ENCODE data around the gene EHBP1. TPM values are rescaled to one million over a fixed set of nuclear protein-coding genes. Genes with fewer than 3 reads are reported as not detected.

The EHBP1 gene
- total RNA-seq, 1 donor from 2014 or later = 80.9 TPM

DNA sequence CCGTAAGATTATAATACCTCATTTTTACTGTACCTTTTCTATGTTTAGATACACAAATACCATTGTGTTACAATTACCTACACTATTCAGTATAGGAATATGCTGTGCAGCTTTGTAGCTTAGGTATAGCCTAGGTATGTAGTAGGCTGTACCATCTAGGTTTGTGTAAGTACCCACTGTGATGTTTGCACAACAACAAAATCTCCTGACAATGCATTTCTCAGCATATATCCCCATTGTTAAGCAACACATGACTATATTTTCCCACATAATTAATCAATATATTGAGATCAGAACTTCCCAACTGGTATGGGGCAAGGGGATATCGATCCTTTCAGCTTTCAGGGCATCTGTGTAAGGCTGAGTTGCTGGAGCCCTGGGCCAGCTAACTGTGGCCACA lies 238.8 kb downstream of the EHBP1 start:
- DNase-seq (ENCODE audit: low spot score) = no peak

GRCh38 chr2:62947403-62947802 lies 241.9 kb downstream of the EHBP1 start:
- DNase-seq (ENCODE audit: low spot score) = no peak

- DNase-seq (ENCODE audit: low spot score) = no peak
Observed at GRCh38 chr2:62956651-62957050, 251.1 kb downstream of the EHBP1 start.

DNA sequence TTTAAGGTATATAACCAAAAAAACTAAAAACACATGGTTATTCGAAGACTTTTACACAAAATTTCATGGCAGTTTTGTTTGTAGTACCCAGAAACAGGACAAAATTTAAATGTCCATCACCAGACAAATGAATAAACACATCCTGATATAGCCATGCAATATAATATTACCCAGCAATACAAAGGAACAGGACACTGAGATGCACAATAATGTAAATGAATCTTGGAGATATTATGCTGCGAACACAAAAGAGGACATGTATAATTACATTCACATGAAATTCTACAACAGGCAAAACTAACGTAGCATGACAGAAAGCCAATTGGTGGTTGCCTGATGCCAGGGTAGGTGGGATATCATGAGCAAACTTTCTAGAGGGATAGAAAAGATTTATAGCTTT lies 252.7 kb downstream of the EHBP1 start:
- no peak for DNase-seq (ENCODE audit: low spot score)

DNA sequence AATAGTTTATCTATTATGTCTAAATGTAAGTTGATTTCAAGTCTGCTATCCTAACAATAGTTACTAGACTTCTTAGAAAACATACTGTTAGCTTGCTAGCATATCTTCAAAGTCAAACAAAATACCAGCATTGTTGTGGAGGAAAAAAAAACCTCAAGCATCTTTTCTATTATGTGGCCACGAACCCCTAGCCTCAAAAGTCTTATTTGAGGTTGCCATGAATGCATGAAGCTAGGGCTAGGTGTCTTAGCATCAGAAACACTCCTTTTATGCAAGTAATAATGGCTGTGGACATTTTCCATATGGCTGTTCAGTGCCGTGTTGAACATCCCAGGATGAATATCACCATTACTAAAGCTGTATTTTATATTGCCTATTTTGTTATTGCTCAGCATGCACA lies 258.5 kb downstream of the EHBP1 start:
- DNase-seq (ENCODE audit: low spot score) = no peak

DNA sequence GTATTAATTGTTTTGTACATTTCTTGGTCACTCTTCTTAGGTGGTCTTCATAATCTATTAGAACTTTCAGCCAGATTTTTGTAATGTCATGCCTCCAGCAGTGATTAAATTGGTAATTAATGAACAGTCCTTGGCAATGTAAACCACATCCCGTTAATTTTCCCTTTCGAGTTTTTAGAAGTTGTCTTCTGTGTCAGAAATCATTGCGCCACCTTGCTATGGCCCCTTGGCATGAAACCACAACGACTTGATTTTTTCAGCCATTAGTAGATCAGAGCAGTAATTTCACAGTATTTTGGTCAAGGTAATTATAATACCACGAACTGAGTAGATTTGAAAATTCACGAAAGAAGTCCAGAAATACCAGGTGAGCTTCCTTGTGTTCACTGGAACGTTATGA lies 259.2 kb downstream of the EHBP1 start:
- no peak for DNase-seq (ENCODE audit: low spot score)

- no peak for DNase-seq (ENCODE audit: low spot score)
Observed at GRCh38 chr2:62966991-62967390, 261.5 kb downstream of the EHBP1 start.

DNA sequence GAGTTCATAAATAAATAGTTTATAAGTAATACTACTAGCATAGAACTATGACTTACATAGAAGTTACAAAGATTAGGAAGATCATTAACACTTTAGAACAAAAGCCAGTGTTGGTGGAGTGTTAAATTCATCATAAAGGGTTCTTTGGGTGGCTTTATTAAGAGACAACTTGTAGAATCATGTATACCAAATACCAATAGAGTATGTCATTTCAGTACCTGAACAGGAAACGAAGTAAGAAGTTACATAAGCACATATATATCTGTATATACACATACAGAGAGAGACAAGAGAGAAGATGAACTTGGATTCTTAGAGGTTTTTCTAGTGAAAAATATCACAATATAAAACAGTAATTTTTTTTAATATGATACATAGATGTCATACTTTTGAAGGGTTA lies 262.7 kb downstream of the EHBP1 start:
- no peak for DNase-seq (ENCODE audit: low spot score)

GRCh38 chr2:62968668-62969067 lies 263.2 kb downstream of the EHBP1 start:
- DNase-seq (ENCODE audit: low spot score) = no peak

DNA sequence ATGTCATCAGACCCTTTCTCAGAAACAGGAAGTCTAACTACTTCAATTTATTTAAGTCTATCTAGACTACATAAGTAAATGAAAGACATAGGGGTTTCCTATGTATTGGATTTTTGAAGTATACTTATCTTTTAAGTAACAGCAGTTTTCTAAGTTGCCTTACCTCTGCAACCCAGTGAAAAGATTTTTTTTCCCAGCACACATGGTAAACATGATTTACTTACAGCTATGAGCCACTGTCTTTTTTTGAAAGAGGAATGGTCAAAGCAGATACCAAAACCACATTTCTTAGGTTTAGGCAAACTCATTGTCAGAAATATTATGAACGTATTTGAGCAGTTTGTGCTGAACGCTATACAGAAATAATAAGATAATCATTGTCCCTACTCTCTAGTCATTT lies 266.4 kb downstream of the EHBP1 start:
- DNase-seq (ENCODE audit: low spot score) = no peak

DNA sequence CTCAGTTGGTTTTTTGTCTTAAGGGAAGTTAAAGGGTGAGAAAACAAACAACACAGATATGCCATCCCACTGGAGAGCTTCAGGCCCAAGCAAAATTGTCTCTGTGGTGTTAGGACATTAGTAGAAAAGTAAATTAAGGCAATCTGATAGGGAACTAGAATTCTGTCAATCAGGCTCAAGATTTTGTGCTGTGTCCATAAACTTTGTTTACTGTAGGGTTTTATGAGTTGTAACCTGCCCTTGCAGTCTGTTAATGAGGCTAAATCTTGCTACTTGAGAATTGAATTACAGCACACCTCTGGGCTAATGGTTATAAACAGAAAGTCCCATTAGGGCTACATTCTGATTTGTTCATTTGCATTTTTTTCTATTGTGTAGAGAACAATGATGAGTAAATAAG lies 267.1 kb downstream of the EHBP1 start:
- DNase-seq (ENCODE audit: low spot score) = no peak

- no peak for DNase-seq (ENCODE audit: low spot score)
Observed at GRCh38 chr2:62974999-62975398, 269.5 kb downstream of the EHBP1 start.

DNA sequence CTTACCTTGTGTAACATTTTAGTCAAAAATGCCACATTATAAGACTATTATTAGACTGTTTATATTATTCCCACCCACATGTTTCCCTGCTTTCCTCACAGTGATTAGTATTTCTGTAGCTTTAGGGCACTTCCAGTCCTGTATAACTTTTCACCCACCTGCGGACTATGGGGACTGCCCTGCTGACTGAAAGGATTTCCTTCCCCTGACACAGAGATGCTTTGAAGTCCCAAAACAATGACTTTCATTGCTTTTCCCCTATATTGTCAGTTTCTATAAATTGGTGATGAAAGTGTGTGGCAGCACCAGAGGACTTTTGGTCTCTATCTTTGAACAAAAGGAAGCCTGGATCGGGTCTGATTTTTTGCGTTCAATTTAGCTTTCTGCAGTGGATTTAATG lies 286.1 kb downstream of the EHBP1 start:
- no peak for DNase-seq (ENCODE audit: low spot score)

DNA sequence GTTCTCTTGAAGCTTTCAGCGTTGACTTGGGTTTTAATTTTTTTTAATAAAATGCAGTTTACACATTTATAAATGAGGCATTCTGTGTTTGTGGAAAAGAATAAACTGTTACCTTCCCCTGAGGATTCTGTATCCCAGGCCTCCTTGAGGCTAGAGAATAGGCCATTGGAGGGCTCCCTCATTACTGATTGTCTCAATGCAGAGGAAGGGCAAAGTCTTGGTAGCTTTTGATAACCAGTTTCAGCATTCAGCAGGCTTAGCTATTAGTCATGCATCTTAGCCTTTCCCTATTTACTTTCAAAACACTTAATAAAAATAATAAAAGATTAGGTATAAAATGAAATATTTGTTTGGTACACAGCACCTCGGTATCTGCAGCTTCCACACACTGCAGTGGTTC lies 287.0 kb downstream of the EHBP1 start:
- no peak for DNase-seq (ENCODE audit: low spot score)

DNA sequence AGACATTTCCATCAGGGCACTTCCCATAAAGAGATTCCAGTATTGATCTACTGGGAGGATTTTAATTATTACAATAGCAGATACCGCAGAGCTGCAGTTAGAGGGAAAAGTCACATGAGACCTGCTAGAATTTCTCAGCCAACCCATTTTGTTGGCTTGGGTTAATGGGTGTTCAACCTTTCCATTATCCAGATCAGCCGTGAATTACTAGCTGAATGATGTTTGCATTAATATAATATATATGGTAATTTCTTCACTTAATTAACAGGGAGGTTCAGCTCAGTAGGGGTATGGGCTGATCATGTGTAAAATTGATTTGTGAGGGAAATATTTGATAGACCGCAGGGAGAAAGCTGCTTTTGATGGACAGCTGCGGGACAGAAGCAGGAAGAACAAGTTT lies 288.7 kb downstream of the EHBP1 start:
- no peak for DNase-seq (ENCODE audit: low spot score)

GRCh38 chr2:62996534-62997186 lies 291.1 kb downstream of the EHBP1 start:
- no peak for DNase-seq (ENCODE audit: low spot score)

- no peak for DNase-seq (ENCODE audit: low spot score)
Observed at GRCh38 chr2:62998949-62999348, 293.4 kb downstream of the EHBP1 start.

- DNase-seq (ENCODE audit: low spot score) = no peak
Observed at GRCh38 chr2:62999905-63000304, 294.4 kb downstream of the EHBP1 start.

- peak; percentile 7 for DNase-seq (ENCODE audit: low spot score)
Observed at GRCh38 chr2:63000801-63001200, 295.3 kb downstream of the EHBP1 start.

DNA sequence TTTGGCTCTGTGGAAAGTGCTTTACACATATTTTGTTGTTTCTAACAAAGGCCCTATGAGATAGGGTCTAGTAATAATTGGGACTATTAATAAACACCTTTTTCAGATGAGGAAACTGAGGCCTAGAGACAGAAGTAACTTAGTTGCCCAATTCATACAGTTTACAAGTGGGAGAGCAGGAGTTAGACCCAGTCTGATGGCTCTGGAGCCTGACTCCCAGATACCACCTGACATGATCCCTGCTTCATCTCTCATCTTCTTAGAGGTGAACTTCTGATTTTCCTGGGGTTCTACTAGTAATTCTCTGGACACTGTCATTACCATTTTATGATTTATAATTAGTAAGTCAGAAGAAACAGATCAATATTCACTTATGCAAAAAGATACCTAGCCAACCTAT lies 296.1 kb downstream of the EHBP1 start:
- DNase-seq (ENCODE audit: low spot score) = no peak

DNA sequence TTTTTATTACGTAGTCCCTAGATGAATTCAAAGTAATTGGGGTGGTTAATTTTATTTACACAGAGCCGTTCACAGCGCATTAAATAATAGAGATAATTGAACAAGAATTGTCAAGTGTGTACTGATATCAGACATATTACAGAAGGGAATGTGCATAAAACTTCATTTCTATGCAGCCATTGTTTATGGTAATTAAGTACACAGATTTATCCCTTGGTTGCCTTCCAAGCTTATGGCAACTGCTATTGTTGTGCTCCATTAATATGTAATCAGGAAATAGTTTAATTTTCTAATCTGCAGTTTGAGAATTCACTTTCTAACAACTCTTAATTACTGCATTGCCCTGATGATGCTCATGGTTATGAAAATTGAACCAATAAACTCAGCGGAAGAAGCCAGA lies 297.8 kb downstream of the EHBP1 start:
- no peak for DNase-seq (ENCODE audit: low spot score)

DNA sequence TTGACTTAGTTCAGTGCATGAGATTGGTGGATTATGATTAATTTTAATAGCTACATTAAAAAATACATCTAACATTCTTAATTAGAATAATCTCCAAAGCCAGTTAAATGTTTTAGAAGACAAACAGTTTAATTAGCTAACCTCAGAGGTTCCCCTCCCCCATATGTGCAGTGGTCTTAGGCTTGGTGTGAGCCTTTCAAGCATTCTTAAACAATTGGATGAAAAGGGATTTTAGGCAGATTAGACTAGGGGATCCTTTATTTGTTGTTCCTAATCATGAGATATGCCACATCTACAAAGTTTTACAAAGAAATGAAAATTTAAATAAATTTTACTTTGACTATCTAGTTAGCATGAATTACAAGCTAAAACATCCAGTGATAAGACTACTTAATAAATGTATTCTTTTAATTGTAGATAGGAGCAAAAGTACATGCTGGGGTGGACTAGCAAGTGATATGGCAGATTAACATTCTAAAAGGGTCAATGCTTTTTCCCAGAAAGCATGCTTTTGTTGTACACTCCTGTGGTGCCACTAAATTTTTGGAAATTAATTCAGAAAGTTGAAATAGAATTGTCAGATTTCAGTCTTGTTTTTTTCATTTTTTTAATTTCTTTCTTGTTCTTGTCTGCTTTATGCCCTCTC lies 302.4 kb downstream of the EHBP1 start:
- no peak for DNase-seq (ENCODE audit: low spot score)

DNA sequence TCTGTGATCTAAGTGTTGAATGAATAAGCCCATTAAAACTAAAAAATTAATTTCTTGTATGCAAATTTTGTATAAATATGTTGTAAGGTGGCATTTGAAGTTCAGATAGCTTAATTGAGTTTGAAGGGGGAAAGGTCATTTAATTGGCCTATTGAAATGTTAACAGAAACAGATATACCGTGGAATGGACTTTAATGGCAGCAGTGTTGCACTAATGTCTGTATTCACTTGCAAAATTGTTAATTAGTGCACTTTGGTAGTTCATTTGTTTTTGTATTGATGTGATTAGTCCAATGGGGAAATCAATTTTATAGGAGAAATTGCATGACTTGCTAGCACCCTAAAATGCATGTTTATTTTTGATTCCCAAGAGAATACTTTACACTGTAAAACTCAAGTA lies 303.3 kb downstream of the EHBP1 start:
- DNase-seq (ENCODE audit: low spot score) = no peak

DNA sequence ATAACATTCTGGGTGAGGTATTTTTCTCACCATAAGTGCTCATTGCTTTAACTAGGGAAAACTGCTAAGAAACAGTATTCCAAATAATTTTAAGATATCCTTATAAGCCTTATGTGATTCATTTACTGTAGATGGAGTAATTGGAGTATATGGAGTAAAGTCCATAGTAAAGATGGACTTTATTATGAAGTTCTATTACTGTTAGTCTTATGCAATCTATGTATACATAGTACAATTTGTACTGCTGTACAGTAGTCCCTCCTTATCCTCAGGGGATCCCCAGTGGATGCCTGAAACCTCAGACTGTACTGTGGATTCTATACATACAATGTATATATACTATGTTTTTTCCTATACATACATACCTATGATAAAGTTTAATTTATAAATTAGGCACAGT lies 304.0 kb downstream of the EHBP1 start:
- DNase-seq (ENCODE audit: low spot score) = no peak

Data from umbilical cord (tissue), 2 donors.